CD4-positive, alpha-beta T cell treated with Interleukin-4 for 4 hours (primary cell): ENCODE results near the gene CD37.
"Not testable (repeated sequence)": the region's sequence is repeated elsewhere in the genome, so short reads cannot be mapped to it uniquely, and the experiment has no call there.

Experiments
- DNase-seq: peaks from one replicate; pipeline ENCODE4 v3.0.0-alpha.2; 2020

Gene CD37

DNA sequence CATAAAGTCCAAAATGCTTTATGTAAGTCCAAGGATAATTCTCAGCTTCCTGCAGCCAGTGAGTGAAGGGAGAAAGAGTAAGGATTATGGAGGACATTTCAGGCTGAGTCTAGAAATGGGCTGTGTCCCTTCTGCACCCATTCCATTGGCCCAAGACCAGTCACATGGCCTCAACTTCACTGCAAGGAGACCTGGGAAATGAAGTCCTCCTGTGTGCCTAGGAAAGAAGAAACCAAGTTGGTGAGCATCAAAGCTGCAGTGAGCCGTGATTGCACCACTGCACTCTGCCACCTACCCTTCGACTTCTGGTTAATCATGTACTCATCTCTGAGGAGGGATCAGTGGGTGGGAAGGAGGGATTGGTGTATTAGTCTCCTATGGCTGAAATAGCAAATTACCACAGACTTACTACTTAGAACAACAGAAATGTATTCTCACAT is 3.6 kb upstream of the CD37 start:
- DNase-seq = peak; percentile 81

DNA sequence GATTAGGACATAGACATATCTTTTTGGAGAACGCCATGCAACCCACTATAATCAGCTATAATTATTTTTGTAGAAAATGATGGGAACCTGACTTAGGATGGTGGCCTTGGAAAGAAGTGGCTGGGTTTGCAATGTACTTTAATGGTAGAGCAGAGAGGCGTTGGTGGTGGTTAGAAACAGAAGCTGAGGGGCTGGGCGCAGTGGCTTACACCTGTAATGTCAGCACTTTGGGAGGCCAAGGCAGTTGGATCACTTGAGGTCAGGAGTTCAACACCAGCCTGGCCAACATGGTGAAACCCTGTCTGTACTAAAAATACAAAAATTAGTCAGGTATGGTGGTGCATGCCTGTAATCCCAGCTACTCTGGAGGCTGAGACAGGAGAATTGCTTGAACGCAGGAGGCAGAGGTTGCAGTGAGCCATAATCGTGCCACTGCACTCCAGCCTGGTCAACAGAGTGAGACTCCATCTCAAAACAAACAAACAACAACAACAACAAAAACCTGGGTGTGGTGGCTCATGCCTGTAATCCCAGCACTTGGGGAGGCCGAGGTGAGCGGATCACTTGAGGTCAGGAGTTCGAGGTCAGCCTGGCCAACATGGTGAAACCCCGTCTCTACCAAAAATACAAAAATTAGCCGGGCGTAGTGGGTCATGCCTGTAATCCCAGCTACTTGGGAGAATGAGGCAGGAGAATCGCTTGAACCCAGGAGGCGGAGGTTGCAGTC is 2.4 kb upstream of the CD37 start:
- DNase-seq = not testable (repeated sequence)

DNA sequence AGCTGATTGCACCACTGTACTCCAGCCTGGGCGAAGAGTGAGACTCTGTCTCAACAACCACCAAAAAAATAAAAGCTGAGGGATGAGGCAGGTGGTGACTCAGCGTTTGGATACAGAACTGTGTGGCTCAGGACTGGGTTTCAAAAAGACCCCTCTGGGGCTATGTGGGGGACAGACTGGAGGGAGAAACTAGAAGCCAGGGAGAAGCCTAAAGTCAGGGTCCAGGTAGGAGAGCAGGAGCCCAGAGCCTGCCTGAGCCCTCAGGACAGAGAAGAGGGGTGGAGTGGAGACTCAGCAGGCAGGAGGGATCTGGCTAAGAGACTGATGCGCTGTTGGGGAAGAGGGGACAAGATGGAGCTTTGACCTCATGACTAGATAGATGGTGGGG is 1.8 kb upstream of the CD37 start:
- no peak for DNase-seq

DNA sequence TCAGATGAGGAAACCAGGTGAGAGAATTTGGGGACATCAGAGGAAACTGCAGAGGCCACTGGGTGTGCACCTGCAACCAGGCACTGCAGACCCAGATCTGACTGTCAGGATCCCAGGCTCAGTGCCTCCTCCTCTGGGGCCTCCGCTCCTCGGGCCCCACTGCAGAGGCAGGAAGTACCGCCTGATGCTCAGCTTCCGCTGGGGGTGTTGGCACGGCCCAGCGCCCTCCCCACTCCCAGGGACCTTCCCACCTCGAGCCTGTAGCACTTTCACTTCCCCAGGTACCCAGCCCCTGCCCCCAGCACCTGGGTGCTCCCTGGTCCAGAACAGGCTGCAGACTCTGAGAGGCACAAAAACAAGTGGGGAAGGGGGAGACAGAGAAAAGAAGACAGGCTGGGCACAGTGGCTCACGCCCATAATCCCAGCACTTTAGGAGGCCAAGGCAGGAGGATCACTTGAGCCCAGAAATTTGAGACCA is 1.4 kb upstream of the CD37 start:
- peak; percentile 75 for DNase-seq

DNA sequence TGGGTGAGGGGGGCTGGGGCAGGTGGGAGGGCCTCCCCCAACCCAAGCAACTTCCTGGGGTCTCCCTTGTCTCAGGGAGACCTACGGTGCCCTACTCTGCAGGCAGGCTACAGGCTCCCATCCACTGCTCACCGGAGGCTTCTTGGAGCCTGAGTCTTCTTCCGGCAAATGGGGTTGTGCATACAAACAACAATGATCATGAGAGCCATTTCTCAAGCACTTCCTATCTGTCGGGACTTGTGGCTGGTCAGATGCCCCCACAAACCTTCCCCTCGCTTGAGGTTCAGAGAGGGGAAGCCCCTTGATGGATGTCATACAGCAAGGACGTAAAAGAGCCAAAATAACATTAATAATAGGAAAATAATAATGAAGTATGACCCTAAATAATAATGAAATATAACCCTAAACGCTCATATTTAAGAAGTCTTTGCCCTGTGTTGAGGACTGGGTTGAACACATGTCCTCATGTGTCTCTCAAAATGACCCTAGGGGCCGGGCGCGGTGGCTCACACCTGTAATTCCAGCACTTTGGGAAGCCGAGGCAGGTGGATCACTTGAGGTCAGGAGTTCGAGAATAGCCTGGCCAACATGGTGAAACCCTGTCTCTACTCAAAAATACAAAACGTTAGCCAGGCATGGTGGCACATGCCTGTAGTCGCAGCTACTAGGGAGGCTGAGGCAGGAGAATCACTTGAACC is 727 bp downstream of the CD37 start:
- DNase-seq = peak; percentile 46

DNA sequence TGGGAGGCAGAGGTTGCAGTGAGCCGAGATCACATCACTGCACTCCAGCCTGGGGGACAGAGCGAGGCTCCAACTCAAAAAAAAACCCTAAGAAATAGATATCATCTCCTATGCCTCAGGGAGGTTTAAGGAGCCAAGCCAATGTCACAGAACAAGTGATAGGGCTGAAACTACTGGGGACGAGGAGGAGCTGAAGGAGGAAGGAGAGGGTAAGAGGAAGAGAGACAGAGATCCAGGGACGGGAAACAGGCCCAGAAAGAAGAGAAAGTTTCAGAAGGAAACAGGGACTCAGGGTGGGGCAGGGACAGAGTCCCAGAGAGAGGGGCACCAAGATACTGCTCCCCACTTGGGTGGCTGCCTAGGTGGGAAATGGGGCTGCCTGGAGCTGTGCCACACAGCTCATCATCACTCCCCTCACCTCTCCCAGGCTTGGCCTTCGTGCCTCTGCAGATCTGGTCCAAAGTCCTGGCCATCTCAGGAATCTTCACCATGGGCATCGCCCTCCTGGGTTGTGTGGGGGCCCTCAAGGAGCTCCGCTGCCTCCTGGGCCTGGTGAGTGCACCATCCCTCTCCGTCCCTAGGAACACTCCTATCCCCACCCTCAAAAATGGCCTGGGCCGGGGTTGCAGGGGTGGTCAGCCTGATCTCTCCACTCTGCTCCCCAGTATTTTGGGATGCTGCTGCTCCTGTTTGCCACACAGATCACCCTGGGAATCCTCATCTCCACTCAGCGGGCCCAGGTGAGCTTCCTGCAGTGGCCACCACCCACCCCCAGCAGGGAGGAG is 1.5 kb downstream of the CD37 start:
- DNase-seq = no peak

DNA sequence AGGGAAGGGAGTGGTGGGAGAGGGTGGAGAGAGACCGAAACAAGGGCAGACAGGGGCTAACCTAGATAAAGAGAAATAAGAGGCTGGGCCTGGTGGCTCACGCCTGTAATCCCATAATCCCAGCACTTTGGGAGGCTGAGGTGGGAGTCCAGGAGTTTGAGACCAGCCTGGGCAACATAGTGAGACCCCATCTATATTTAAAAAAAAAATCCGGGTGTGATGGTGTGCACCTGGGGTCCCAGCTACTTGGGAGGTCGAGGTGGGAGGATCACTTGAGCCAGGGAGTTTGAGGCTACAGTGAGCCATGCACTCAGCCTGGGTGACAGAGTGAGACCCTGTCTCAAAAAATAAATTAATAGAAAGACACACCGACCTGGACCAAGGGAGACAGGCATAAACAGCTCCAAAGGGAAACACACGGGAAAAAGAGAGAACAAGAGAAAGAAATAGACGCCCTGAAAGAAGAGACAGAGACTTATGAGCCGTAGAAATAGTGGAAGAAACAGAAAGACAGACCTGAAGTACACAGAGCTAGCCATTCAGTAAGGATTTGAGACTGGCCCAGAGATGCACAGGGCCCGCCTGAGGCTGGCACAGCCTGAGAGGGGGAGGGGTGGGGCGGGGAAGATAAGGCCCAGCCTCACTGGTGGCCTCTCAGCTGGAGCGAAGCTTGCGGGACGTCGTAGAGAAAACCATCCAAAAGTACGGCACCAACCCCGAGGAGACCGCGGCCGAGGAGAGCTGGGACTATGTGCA is 2.2 kb downstream of the CD37 start:
- DNase-seq = no peak

DNA sequence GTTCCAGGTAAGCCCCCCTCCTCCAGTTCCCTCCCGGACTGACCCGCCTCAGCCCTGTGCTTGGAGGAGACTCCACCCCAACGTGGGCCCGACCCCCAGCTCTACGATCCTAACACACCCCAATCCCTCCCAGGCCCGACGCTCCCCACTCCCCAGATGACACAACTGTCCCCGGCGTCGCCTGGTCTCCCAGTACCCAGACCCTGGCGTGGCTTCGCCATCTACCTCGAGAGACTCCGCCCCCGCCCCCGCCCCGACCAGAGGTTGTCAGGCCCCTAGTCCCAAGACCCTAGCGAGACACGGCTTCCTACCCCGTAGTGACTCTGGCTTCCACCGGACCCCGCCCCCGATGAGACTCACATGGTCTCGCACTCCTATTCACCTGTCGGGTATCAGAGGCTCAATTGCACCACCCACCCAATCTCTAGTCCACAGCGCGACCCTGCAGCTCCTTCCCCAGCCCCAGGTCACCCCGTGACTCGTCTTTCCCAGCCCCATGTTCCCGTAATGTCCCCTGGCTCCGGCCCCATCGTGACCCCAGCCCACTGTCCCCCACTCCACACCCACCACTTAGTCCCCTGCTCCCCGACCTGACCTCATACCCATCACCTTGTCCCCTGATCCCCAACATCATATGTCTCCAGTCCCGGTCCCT is 2.9 kb downstream of the CD37 start:
- DNase-seq = no peak

DNA sequence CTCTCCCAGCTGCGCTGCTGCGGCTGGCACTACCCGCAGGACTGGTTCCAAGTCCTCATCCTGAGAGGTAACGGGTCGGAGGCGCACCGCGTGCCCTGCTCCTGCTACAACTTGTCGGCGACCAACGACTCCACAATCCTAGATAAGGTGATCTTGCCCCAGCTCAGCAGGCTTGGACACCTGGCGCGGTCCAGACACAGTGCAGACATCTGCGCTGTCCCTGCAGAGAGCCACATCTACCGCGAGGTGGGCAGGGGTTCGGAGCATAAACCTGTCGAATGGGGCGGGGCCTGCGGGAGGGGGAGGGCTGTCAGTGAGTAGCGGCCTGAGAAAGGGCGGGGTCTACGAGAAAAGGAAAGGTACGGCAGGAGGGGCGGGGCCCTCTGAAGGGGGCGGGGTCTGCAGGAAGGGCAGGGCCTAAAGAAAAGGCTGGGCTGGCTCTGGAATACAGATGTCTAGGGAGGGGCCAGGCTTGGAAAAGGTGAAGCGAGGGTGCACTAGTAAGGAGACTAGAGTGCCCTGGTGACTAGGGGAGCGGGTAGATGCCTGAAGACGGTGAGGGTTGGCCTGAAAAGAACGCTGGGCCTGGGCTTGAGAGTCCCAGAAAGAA is 3.6 kb downstream of the CD37 start:
- no peak for DNase-seq

DNA sequence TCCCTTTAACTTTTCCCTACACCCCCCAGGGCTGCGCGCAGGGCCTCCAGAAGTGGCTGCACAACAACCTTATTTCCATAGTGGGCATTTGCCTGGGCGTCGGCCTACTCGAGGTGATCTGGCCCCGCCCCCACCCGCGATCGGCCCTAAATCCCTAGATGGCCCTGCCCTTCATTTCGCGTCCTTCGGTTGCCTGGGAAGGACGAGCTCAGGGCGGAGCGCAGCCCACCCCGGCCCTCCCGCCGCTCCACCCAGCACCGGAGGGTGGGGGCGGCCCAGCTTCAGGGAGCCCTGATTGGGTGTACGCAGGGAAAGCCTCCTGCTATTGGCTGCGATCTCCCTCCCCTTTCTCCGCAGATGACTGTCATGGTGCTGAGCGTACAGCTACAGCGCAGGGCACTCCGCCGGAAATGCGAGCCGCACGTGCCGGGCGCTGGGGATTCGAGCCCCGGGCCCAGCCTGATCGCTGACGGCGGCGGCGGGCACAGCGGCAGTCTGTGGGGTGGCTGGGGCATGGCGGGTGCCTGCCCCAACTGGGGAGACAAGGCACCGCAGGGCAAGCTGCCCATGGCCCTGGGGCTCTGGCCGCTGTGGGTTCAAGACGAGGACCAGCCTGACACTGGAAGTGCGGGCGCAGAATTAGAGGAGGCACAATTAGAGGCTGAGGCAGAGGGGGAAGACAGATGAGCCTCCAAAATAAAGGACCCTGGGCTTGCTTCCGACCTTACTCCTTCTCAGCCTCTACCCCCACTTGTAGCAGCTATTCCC is 4.3 kb downstream of the CD37 start:
- no peak for DNase-seq

DNA sequence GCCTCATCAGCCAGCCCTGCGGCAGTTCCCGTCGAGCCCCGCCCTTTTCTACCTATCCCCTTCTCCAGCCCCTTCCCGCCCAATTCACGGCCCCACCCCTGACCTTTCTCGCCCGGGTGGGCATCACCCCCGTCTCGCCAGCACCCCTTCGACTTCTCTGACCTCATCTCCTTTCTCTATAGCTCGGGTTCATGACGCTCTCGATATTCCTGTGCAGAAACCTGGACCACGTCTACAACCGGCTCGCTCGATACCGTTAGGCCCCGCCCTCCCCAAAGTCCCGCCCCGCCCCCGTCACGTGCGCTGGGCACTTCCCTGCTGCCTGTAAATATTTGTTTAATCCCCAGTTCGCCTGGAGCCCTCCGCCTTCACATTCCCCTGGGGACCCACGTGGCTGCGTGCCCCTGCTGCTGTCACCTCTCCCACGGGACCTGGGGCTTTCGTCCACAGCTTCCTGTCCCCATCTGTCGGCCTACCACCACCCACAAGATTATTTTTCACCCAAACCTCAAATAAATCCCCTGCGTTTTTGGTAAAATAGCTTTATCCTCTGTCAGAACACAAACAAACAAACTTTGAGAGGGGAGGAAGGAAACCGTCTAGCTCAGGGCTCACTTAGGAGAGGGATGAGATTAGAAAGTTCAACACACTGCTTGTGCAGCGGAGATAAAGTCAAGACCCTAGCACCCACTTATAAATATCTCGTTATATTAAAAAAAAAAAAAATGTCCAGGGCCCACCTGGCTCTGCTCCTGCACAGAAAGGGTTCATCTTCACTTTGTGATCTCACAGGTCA is 5.1 kb downstream of the CD37 start:
- no peak for DNase-seq

DNA sequence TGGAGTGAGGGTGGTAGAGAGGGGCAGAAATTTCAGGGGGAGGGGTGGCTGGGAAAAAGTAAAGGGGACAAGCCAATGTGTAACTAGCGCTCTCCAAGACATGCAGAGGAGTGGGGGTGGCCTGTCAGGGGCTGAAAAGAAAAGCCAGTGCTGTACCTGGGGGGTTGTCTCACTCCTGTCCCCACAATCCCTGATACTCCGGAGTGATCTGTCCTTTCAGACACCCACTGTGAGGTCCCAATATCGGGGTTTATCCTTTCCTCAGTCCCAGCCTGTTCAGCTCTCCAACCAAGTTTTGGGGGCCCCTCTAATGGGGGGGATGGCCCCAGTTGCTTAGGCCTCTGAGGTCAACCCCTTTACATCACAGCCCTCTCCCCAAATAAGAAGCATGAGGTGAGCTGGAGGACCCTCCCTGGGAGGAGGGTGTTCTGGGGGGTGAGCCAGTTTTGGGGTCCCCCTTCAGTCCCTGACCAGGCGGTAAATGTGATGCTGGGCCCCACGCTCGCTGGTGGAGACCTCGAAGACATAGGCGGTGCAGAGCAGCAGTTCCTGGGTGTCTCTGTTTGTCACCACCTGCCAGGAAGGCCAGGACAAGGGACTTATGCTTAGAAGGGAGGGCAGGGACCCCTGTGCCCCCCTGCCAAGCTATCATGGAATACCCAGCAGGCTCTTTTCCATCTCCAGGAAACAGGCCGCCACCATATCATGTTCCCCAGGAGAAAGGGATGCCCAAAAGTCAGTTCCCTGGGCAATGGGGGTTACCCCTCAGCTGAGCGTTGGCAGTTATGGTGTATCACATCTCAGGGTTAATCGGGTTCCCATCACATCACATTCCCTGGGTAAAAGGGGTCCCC is 5.9 kb downstream of the CD37 start:
- DNase-seq = no peak

DNA sequence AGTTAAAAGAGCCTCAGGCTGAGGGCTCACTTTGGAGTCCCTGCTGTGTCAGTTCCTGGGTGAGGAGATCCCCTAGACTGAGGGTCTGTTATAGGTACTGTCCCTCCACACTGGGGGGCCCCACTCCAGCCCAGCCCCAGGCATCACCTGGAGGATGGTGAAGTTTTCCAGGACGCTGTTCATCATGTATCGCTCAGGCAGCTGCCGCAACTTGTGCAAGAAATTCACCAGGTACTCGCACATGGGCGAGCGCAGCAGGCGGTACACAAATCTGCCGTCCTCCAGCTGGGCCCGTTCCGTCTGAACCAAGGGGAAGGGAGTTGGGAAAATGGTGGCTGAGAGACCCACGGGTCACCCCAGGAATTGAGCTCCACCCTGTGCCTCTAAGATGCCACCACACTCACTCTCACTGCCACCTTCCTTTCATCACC is 7.1 kb downstream of the CD37 start:
- no peak for DNase-seq

DNA sequence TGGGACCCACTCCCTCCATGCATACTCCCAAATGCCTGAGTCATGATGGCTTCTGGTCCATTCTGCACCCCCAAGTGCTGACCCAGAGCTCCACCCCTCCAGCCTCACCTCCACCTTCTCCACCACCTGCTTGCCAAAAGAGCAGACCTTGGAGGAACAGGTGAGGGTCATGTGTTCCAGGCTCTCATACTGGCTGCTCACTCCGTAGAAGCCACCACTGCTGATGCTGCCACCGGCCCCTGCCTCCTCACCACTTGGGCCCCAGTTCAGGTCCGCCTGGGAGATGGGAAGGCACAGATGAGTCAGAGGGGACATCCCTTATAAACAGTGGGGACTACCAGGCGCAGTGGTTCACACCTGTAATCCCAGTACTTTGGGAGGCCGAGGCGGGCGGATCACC is 7.9 kb downstream of the CD37 start:
- DNase-seq = no peak

DNA sequence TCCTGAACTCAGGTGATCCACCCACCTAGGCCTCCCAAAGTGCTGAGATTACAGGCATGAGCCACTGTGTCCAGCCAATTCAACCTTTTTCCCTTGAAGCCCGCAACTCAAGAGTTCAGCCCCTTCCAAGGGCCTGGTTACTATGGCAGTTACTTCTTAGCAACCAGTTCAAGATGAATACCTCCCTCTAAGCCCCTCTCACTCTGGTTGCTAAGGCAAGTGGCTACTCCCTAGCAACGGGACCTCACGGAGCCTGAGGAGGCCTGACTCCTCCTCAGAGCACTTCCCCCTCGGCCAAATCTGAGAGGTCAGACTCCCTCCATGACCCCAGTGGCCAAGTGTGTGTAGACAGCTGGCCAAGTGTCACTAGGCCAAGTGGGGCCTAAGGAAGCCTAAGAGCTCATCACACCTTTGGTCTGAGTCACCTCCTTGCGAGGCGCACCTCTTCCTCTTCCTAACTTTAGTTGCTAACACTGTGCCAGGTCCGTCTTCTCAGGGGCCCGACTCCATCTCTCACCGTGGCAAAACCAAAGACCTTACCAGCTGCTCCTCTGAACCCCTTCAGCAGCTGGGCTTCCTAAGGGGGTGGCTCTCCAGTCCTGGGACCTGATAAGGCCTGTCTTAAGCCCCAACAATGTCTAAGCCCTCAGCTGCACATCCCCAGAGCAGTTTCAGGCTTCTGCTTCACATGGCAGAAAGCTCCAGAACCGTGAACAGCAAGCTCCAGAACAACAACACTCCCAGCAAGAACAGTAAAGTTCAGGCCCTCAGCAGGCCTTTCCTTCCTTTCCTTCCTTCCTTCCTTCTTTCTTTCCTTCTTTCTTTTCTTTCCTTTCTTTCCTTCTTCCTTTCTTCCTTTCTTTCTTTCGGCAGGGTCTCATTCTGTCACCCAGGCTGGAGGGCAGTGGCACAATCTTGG is 9.6 kb downstream of the CD37 start:
- no peak for DNase-seq

DNA sequence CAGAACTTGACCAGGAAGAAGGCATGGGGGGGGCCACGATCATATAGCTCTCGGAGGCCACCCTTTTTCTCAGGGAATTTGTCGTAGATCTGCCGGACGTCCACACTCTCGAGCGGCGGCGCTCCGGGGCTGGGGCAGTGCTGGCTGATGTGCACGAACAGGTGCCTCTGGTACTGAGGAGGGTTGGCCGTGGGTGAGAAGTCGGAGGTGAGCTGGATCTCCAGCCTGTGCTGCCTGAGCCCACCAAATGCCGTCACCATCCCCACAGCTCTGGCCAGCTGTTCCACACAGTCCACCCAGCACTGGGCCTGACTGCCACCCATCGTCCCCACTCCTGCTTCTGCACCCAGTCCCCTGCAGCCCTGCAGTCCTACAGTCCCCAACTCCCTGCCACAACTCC is 12.0 kb downstream of the CD37 start:
- DNase-seq = no peak

DNA sequence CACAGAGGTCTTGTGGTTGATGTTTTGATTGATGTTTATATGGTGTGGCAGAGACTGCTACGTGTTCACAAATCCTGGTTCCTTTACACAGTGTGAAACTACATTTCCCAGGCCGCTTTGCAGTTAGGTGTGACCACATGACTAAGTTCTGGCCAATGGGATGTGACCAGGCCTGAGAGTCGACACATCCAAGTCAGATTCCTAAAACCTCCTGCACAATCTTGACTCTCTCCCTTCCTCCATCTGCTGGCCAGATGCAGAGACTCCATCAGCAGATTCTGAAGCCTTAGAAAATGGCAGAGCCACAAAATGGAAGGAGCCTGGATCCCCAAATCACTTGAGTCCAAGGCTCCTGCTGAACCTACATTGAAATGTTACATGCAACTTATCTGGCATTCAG is 12.6 kb downstream of the CD37 start:
- DNase-seq = no peak
